Measurements from ENCODE around the gene NFASC.

NFASC gene

DNA sequence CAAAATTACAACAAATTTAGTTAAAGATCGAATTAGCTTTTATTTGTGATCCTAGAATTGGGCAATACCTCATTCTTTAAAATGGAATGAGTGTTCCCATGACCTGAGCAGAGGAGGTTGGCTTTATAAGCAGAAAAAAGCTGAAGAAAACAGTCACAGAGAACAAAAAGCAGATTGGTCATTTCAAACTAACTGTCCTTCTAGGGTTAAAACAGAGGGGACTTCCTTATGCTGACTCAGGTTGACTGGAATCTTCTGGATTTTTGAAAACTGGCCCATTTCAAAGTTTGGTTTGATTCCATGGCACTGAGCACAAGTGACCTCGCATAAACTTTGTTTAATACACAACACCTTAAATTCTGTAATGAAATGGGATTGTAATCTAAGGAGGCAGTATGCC, 17.6 kb downstream of the NFASC start:
- Histone ChIP-seq H3K9ac (ENCODE audit: low read length) (no peak overlapping the region), H3K36me3 (replicated peaks; ENCODE audit: insufficient read depth, low read length) (no peaks in the 10 kb centered on the region), H2AFZ (ENCODE audit: low read length) (no peak overlapping the region), H4K20me1 (ENCODE audit: insufficient read depth, low read length) (no peaks in the 10 kb centered on the region), H3K9me3 (replicated peaks; ENCODE audit: insufficient read depth, low read length) (no peaks in the 10 kb centered on the region), H3K4me1 (ENCODE audit: low read length) (no peaks in the 10 kb centered on the region), H3K9me2 (replicated peaks; ENCODE audit: insufficient read depth, low read length) (no peaks in the 10 kb centered on the region), H3K27me3 (replicated peaks; ENCODE audit: insufficient read depth, low read length) (no peaks in the 10 kb centered on the region), H3K27ac (ENCODE audit: low read length) (no peak overlapping the region), H3K79me2 (ENCODE audit: low read length) (no peaks in the 10 kb centered on the region), H3K4me2 (ENCODE audit: low read depth, low read length) (no peak overlapping the region), H3F3A (ENCODE audit: insufficient read depth, low read length) (no peaks in the 10 kb centered on the region), H3K4me3 (ENCODE audit: low read length) (no peak overlapping the region)
- no peak for TF ChIP-seq EZH2 (optimal IDR thresholded peaks at IDR 0.05; ENCODE audit: low read depth, low read length)
- TF ChIP-seq EZH2phosphoT487 (IDR thresholded peaks at IDR 0.05; ENCODE audit: low read length), result no peak
- TF ChIP-seq, protein P1, sequence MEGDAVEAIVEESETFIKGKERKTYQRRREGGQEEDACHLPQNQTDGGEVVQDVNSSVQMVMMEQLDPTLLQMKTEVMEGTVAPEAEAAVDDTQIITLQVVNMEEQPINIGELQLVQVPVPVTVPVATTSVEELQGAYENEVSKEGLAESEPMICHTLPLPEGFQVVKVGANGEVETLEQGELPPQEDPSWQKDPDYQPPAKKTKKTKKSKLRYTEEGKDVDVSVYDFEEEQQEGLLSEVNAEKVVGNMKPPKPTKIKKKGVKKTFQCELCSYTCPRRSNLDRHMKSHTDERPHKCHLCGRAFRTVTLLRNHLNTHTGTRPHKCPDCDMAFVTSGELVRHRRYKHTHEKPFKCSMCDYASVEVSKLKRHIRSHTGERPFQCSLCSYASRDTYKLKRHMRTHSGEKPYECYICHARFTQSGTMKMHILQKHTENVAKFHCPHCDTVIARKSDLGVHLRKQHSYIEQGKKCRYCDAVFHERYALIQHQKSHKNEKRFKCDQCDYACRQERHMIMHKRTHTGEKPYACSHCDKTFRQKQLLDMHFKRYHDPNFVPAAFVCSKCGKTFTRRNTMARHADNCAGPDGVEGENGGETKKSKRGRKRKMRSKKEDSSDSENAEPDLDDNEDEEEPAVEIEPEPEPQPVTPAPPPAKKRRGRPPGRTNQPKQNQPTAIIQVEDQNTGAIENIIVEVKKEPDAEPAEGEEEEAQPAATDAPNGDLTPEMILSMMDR (IDR thresholded peaks at IDR 0.05; ENCODE audit: low read length), result no peak
- DNase-seq, result no peak

DNA sequence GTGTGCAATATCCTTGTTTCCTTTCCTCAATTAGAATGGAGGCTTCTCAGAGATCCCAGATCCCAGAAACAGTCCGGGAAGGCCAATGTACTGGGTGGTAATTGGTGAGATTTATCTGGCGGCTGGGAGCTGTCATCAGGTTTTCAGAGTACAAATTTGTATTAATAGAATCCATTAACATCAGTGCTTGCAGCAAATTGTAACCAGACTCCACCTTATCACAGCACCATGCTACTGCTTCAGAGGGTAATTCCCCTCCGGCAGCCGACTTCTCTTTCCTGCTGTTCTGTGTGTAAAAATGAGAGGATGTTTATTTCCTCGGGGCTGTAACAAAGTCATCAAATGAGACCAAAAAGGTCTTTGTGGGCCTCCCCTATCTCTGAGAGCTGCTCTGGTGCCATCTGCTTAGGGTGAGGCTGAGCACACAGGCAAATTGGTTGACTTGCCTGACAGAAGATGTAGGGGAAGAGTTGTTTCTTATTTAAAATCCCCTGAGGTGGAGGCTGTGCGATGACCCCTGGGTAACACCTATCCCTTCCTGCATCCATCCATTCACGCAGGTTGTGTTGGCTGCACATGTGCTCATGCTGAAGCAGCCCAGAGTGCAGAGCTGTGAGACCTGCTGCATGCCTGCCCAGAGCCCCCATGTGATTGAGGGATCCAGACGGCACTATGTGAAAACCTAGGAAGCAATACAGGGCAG, 19.2 kb downstream of the NFASC start:
- no peaks in the 10 kb centered on the region for H3F3A ChIP-seq (ENCODE audit: insufficient read depth, low read length)
- H3K27me3 ChIP-seq (replicated peaks; ENCODE audit: insufficient read depth, low read length), result no peaks in the 10 kb centered on the region
- H3K27ac ChIP-seq (ENCODE audit: low read length), result no peak overlapping the region
- no peak for DNase-seq
- no peaks in the 10 kb centered on the region for H3K79me2 ChIP-seq (ENCODE audit: low read length)
- H3K4me2 ChIP-seq (ENCODE audit: low read depth, low read length), result no peak overlapping the region
- no peaks in the 10 kb centered on the region for H4K20me1 ChIP-seq (ENCODE audit: insufficient read depth, low read length)
- no peaks in the 10 kb centered on the region for H3K4me1 ChIP-seq (ENCODE audit: low read length)
- no peak overlapping the region for H3K4me3 ChIP-seq (ENCODE audit: low read length)
- H3K36me3 ChIP-seq (replicated peaks; ENCODE audit: insufficient read depth, low read length), result no peaks in the 10 kb centered on the region
- no peak overlapping the region for H3K9ac ChIP-seq (ENCODE audit: low read length)
- no peaks in the 10 kb centered on the region for H3K9me2 ChIP-seq (replicated peaks; ENCODE audit: insufficient read depth, low read length)
- H3K9me3 ChIP-seq (replicated peaks; ENCODE audit: insufficient read depth, low read length), result no peaks in the 10 kb centered on the region
- TF ChIP-seq EZH2 (optimal IDR thresholded peaks at IDR 0.05; ENCODE audit: low read depth, low read length), result no peak
- no peak for TF ChIP-seq EZH2phosphoT487 (IDR thresholded peaks at IDR 0.05; ENCODE audit: low read length)
- TF ChIP-seq, protein P1 (IDR thresholded peaks at IDR 0.05; ENCODE audit: low read length), result no peak
- H2AFZ ChIP-seq (ENCODE audit: low read length), result no peak overlapping the region

GRCh38 chr1:204891860-204892259, 21.2 kb downstream of the NFASC start:
- Histone ChIP-seq H3K79me2 (ENCODE audit: low read length) (no peaks in the 10 kb centered on the region), H3K4me3 (ENCODE audit: low read length) (no peak overlapping the region), H3F3A (ENCODE audit: insufficient read depth, low read length) (no peaks in the 10 kb centered on the region), H3K4me2 (ENCODE audit: low read depth, low read length) (no peak overlapping the region), H3K4me1 (ENCODE audit: low read length) (no peaks in the 10 kb centered on the region), H3K9me2 (replicated peaks; ENCODE audit: insufficient read depth, low read length) (no peaks in the 10 kb centered on the region), H3K9ac (ENCODE audit: low read length) (no peak overlapping the region), H3K27me3 (replicated peaks; ENCODE audit: insufficient read depth, low read length) (no peaks in the 10 kb centered on the region), H3K27ac (ENCODE audit: low read length) (no peak overlapping the region), H3K9me3 (replicated peaks; ENCODE audit: insufficient read depth, low read length) (no peaks in the 10 kb centered on the region), H4K20me1 (ENCODE audit: insufficient read depth, low read length) (no peaks in the 10 kb centered on the region), H3K36me3 (replicated peaks; ENCODE audit: insufficient read depth, low read length) (no peaks in the 10 kb centered on the region), H2AFZ (ENCODE audit: low read length) (no peak overlapping the region)
- DNase-seq, result no peak
- TF ChIP-seq EZH2phosphoT487 (IDR thresholded peaks at IDR 0.05; ENCODE audit: low read length), result no peak
- no peak for TF ChIP-seq EZH2 (optimal IDR thresholded peaks at IDR 0.05; ENCODE audit: low read depth, low read length)
- TF ChIP-seq, protein P1 (IDR thresholded peaks at IDR 0.05; ENCODE audit: low read length), result no peak

Data from MM.1S (cell line).